Nephron progenitor cell (in vitro differentiated cells): ENCODE measurements around the gene SYCN.

Experiments used
- DNase-seq: peaks from one replicate; pipeline ENCODE4 v3.0.0; 2021
- H3K27ac Mint-ChIP-seq: 2 replicates; pipeline ENCODE4 v1.8.0; 2021; ENCODE audit warnings: mild to moderate bottlenecking, moderate library complexity, mixed read lengths
- H3K27me3 Mint-ChIP-seq: 2 replicates; pipeline ENCODE4 v1.8.0; 2021; ENCODE audit warnings: mild to moderate bottlenecking, low read depth, mixed read lengths; ENCODE audit not compliant: poor library complexity
- H3K36me3 Mint-ChIP-seq: 2 replicates; pipeline ENCODE4 v1.8.0; 2021; ENCODE audit warnings: low read depth, mixed read lengths
- H3K4me1 Mint-ChIP-seq: 2 replicates; pipeline ENCODE4 v1.8.0; 2021; ENCODE audit warnings: mixed read lengths
- H3K4me3 Mint-ChIP-seq: 2 replicates; pipeline ENCODE4 v1.8.0; 2021; ENCODE audit warnings: mild to moderate bottlenecking, moderate library complexity, mixed read lengths
- H3K9me3 Mint-ChIP-seq: 2 replicates; pipeline ENCODE4 v1.8.0; 2021; ENCODE audit warnings: mild to moderate bottlenecking, moderate library complexity, mixed read lengths
- TF ChIP-seq, protein P1 (sequence below): fragments of 200-600 bp; sonication (generic); IDR thresholded peaks from 2 replicates; pipeline ENCODE4 v1.5.0; 2021; ENCODE audit warnings: antibody characterized with exemption

Gene SYCN

DNA sequence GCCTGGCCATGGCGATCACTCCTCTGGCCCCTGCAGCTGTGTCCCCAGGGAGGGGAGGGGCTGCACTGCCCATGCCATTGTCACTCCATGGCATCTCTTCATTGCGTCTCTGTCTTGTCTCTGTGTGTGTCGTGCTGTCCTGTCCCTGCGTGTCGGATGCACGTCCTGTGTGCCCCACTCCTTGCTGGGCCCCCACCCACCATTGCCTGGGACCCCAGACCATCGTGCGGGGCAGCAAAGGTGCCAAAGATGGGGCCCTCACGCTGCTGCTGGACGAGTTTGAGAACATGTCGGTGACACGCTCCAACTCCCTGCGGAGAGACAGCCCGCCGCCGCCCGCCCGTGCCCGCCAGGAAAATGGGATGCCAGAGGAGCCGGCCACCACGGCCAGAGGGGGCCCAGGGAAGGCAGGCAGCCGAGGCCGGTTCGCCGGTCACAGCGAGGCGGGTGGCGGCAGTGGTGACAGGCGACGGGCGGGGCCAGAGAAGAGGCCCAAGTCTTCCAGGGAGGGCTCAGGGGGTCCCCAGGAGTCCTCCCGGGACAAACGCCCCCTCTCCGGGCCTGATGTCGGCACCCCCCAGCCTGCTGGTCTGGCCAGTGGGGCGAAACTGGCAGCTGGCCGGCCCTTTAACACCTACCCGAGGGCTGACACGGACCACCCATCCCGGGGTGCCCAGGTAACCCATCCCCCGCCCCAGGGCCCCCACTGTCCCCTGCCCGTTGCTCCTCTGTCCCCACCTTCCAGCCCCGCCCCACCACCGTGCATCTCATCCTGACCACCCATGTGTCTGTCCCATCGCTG is 31.2 kb downstream of the SYCN start:
- no peak for DNase-seq
- TF ChIP-seq, protein P1, sequence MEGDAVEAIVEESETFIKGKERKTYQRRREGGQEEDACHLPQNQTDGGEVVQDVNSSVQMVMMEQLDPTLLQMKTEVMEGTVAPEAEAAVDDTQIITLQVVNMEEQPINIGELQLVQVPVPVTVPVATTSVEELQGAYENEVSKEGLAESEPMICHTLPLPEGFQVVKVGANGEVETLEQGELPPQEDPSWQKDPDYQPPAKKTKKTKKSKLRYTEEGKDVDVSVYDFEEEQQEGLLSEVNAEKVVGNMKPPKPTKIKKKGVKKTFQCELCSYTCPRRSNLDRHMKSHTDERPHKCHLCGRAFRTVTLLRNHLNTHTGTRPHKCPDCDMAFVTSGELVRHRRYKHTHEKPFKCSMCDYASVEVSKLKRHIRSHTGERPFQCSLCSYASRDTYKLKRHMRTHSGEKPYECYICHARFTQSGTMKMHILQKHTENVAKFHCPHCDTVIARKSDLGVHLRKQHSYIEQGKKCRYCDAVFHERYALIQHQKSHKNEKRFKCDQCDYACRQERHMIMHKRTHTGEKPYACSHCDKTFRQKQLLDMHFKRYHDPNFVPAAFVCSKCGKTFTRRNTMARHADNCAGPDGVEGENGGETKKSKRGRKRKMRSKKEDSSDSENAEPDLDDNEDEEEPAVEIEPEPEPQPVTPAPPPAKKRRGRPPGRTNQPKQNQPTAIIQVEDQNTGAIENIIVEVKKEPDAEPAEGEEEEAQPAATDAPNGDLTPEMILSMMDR = no peak
- no peak overlapping the region for H3K27ac Mint-ChIP-seq
- peaks cover 5% of the 10 kb centered on the region for H3K36me3 Mint-ChIP-seq
- no peaks in the 10 kb centered on the region for H3K9me3 Mint-ChIP-seq
- peaks cover 9% of the 10 kb centered on the region for H3K4me1 Mint-ChIP-seq
- no peaks in the 10 kb centered on the region for H3K27me3 Mint-ChIP-seq
- H3K4me3 Mint-ChIP-seq = no peak overlapping the region

DNA sequence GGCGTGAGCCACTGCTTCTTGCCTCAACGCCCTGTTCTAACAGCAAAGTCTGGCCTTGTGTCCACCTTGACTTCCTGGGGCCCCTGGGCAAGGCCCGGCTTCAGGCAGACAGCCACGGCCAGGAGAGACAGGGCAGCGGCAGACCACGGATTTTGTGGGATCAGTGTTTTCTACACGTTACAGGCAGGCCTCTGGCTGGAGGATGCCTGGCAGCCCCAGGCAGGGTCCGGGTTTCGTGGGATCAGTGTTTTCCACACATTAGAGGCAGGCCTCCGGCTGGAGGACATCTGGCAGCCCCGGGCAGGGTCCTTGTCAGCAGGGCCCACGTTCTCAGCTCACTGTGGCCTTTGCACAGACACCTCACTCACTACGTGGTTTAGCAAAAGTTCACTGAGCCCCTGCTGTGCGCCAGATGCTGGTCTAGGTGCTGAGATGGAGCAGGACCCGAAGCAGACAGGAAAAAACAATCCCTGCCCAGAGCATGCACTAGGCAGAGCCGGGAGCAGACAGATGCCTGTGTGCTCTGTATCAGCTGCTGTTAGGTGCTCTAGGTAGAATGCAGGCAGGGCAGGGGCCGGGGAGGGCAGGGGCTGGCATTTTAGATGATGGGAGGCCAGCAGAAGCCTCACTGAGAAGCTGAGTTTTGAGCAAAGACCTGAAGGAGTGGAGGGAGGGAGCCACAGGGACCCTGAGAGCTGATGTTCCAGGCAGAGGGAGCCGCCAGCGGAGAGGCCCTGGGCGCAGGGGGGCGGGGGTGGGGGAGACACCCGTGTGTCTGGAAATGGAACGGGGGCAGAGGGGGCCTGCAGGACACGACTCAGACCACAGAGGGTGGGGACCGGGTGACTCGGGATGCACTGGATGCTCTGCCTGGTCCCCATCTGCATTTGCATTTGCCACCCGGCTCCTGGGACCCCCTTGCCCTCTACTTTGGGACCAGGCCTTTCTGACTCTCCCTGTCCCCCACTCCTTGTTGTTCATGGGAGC is 32.3 kb downstream of the SYCN start:
- TF ChIP-seq, protein P1 = no peak
- Mint-ChIP-seq H3K9me3 (no peaks in the 10 kb centered on the region), H3K27ac (no peak overlapping the region), H3K4me3 (no peak overlapping the region), H3K27me3 (no peaks in the 10 kb centered on the region), H3K4me1 (peaks cover 9% of the 10 kb centered on the region), H3K36me3 (peaks cover 5% of the 10 kb centered on the region)
- DNase-seq = no peak

DNA sequence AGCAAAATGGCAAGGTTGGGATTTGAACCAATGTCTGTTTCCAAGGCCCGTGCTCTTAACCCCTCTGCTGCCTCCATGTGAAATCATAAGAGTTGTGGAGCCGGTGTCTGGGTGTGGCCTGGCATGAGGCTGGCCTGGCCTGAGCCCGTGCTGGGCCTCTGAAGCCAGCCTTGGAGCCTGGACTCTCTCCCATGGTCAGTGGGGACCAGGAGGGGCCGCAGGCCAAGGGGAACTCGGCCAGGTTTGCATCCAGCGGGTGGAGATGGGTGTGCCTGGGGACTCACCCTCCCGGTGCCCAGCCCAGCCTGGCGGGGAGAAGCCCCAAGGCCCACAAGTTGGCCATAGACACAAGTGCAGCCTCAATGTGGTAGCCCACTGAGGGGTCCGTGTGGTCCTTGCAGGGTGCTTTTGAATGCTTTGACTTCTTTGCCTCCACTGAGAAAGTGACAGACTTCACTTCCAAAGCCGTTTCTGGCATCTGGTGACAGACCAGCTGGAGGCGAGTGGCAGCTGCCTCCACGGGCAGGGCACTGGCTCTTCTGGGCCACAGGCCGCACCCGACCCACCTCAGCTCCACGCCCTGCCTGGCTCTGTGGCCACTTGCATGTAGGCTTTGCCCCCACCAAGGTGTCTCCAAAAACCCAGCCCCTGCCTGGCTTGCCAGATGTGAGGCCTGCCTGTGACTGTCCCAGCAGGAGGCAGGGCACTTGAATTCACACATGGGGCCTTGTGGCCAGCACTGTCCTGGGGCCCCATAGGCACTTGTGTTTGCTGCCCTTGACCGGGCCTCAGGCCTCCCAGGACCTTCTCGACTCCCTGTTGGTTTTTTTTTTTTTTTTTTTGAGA is 33.5 kb downstream of the SYCN start:
- peaks cover under 1% of the 10 kb centered on the region for H3K36me3 Mint-ChIP-seq
- H3K4me1 Mint-ChIP-seq = peaks cover 5% of the 10 kb centered on the region
- peak overlapping the region; percentile 81 for H3K27ac Mint-ChIP-seq
- no peaks in the 10 kb centered on the region for H3K27me3 Mint-ChIP-seq
- H3K4me3 Mint-ChIP-seq = no peak overlapping the region
- no peaks in the 10 kb centered on the region for H3K9me3 Mint-ChIP-seq
- DNase-seq = no peak
- TF ChIP-seq, protein P1 = no peak

DNA sequence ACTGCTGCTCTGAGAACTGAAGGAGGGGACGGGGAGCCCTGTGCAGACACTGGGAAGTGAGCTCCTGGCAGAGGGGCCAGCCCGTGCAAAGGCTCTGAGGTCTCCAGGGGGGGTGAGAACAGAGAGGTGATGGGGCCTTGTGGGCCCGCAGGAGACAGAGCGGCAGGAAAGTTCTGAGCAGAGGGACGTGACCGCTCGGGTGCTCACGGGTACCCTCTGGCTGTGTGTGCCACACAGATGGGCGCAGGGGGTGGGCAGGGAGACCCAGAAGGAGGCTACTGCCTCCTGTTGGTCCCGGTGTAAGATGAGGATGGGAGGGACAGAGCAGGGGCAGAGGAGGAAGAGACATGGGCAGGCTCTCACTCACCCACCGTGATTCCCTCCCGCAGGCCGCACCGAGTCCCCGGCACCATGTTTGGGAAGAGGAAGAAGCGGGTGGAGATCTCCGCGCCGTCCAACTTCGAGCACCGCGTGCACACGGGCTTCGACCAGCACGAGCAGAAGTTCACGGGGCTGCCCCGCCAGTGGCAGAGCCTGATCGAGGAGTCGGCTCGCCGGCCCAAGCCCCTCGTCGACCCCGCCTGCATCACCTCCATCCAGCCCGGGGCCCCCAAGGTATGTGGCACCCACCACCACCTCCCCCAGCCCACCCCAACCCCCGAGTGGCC is 34.8 kb downstream of the SYCN start:
- Mint-ChIP-seq H3K36me3 (no peaks in the 10 kb centered on the region), H3K4me1 (peaks cover 7% of the 10 kb centered on the region), H3K9me3 (no peaks in the 10 kb centered on the region), H3K4me3 (no peak overlapping the region), H3K27me3 (peaks cover under 1% of the 10 kb centered on the region), H3K27ac (no peak overlapping the region)
- no peak for DNase-seq
- TF ChIP-seq, protein P1 = no peak
